ENCODE measurements around the gene KIF25.
"Not testable (repeated sequence)": the region's sequence is repeated elsewhere in the genome, so short reads cannot be mapped to it uniquely, and the experiment has no call there.

KIF25 gene

GRCh38 chr6:167973148-167973885, 24.2 kb upstream of the KIF25 start:
- DNase-seq (ENCODE audit: low read depth, low spot score) = no peak
- no peak overlapping the region for H3K4me3 ChIP-seq (ENCODE audit: low read length)

- DNase-seq (ENCODE audit: low read depth, low spot score) = no peak
These were observed 22.7 kb upstream of the KIF25 start for GRCh38 chr6:167974640-167975344.

GRCh38 chr6:167975458-167975857, 22.0 kb upstream of the KIF25 start:
- no peak overlapping the region for H3K4me3 ChIP-seq (ENCODE audit: low read length)
- no peak for DNase-seq (ENCODE audit: low read depth, low spot score)

More at GRCh38 chr6:167974640-167975344, 22.7 kb upstream of the KIF25 start:
- no peak overlapping the region for H3K4me3 ChIP-seq (ENCODE audit: low read length)

- DNase-seq (ENCODE audit: low read depth, low spot score); H3K4me3 ChIP-seq (ENCODE audit: low read length): not testable (repeated sequence)
These were observed 21.3 kb upstream of the KIF25 start for GRCh38 chr6:167976116-167976657.

GRCh38 chr6:167976708-167977107, 20.8 kb upstream of the KIF25 start:
- DNase-seq (ENCODE audit: low read depth, low spot score) = no peak
- no peak overlapping the region for H3K4me3 ChIP-seq (ENCODE audit: low read length)

GRCh38 chr6:167977717-167978467, 19.6 kb upstream of the KIF25 start:
- H3K4me3 ChIP-seq (ENCODE audit: low read length) = no peak overlapping the region
- DNase-seq (ENCODE audit: low read depth, low spot score) = no peak

GRCh38 chr6:167978607-167979006, 18.9 kb upstream of the KIF25 start:
- H3K4me3 ChIP-seq (ENCODE audit: low read length) = no peak overlapping the region
- no peak for DNase-seq (ENCODE audit: low read depth, low spot score)

- no peak overlapping the region for H3K4me3 ChIP-seq (ENCODE audit: low read length)
- no peak for DNase-seq (ENCODE audit: low read depth, low spot score)
These were observed 17.9 kb upstream of the KIF25 start for GRCh38 chr6:167979436-167980139.

GRCh38 chr6:167980911-167981580, 16.4 kb upstream of the KIF25 start:
- H3K4me3 ChIP-seq (ENCODE audit: low read length) = no peak overlapping the region
- no peak for DNase-seq (ENCODE audit: low read depth, low spot score)

GRCh38 chr6:167981916-167982462, 15.5 kb upstream of the KIF25 start:
- H3K4me3 ChIP-seq (ENCODE audit: low read length) = no peak overlapping the region
- DNase-seq (ENCODE audit: low read depth, low spot score) = no peak

- H3K4me3 ChIP-seq (ENCODE audit: low read length) = no peak overlapping the region
- DNase-seq (ENCODE audit: low read depth, low spot score) = no peak
These were observed 13.2 kb upstream of the KIF25 start for GRCh38 chr6:167984144-167984719.

- no peak for DNase-seq (ENCODE audit: low read depth, low spot score)
- no peak overlapping the region for H3K4me3 ChIP-seq (ENCODE audit: low read length)
These were observed 12.4 kb upstream of the KIF25 start for GRCh38 chr6:167984876-167985604.

GRCh38 chr6:167985911-167986595, 11.4 kb upstream of the KIF25 start:
- no peak overlapping the region for H3K4me3 ChIP-seq (ENCODE audit: low read length)
- DNase-seq (ENCODE audit: low read depth, low spot score) = no peak

- no peak overlapping the region for H3K4me3 ChIP-seq (ENCODE audit: low read length)
- no peak for DNase-seq (ENCODE audit: low read depth, low spot score)
These were observed 9.9 kb upstream of the KIF25 start for GRCh38 chr6:167987396-167988153.

- DNase-seq (ENCODE audit: low read depth, low spot score) = no peak
- H3K4me3 ChIP-seq (ENCODE audit: low read length) = no peak overlapping the region
These were observed 9.3 kb upstream of the KIF25 start for GRCh38 chr6:167988154-167988495.
